Forelimb muscle (tissue), 1 donor: ENCODE data around the gene ZBTB22. TPM values are rescaled to one million over a fixed set of nuclear protein-coding genes. Genes with fewer than 3 reads are reported as not detected.
"Not testable (repeated sequence)": the region's sequence is repeated elsewhere in the genome, so short reads cannot be mapped to it uniquely, and the experiment has no call there.

Experiments used
- DNase-seq: peaks from one replicate; pipeline ENCODE4 v3.0.0-alpha.2; 2013; ENCODE audit warnings: low read depth
- polyA plus RNA-seq: library from polyadenylated mRNA; unstranded; fragments of 120-200 nt; gene quantifications from one replicate; pipeline ENCODE4 v1.2.1, GENCODE V29; 2013; ENCODE audit not compliant: insufficient read length

Gene ZBTB22
- polyA plus RNA-seq, 1 donor = 13.4 TPM

DNA sequence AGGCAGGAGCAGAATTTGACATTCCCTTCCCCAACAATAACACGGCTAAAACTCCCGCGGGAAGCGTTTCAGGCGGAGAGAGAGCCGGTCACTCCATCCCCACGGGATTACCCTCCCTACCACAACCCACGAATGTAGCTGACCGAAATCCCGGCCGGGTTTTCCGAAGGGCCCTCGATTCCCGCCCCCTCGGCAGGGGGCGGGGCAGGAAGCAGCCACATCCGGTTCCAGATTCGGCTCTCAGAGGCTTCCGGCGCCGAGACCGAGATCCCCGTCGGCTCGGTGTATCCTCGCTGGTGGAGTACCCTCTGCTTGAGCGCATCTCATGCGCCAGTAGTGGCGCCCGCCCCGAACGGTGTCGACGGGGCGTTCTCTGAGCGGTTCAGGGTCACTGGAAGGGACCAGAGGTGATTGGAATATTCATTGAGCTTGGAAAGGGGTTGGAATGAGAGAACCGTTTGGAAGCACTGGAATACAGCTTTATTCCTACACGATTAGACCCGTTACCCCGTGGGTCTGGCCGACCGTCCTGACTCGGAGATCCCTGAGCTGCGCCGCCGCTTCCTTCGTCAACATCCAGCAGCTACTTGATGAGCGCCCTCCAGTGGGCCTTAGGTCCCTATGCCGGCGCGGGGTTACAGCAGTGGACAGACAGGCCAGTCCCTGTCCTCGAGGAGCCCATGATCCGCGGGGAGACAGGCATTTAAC, 18.2 kb downstream of the ZBTB22 start:
- DNase-seq = peak; percentile 86

DNA sequence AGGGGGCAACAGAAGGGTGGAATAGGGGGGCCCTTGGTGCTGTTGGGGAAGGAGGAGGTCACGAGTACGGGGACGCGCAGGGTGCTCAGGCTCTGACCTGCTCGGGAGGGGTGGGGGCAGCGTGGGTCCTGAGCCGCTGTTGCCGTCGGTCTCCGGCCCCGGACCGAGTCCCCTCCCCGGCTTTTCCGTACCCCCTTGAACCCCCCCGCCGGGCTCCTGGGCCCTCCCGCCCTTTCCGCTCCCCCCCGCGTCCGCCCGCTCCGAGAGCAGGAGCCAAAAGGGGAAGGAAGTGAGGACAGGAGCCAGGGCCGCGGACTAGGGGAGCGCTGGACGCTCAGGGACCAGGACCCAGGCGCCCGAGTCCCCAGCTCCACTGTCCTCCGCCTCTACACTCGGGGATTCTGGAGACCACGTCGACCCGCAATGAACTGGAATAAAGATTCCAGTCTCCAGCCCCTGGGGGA, 18.7 kb downstream of the ZBTB22 start, which contains the start of gene RGL2:
TSS of gene RGL2 (minus strand) at position 170 of the 464 bp plus-strand sequence. CDS start 332 bp downstream, outside the sequence.
- DNase-seq = no peak

DNA sequence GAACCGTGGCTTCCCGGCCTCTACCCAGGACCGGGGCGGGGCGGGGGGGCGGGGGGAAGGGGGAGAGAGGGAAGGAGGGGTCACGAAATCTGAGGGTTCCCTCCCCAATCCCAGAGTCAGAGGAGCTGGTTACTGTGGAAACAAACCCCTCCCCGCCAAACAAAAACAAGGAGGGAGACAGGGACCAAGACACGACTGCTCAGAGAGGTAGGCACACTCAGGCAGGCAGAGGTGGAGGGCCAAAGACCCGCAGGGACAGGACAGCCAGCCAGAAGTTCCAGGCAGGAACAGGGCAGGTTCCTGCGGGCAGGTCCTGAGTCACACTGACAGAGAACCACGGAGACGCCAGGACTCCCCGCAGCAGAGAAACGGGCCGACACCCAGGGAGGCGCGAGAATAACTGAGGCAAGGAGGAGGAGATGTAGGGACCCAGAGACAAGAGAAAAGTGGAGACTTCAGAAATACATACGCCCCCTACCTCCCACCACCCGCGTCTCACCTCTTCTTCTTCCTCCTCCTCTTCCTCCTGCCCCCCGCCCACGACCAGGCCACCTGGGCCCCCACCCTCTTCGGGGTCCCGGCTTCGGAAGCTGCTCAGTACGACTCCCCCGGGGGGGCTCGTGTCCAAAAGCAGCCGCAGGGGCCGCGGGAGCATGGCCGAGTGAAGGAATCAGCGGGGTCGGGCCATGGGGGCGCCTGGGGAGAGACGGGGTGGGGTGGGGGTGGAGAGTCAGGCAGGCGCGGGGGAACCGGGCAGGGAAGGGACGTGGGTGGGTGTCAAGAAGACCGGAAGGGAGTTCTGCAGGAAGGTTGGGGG, 19.4 kb downstream of the ZBTB22 start:
- peak; percentile 77 for DNase-seq

DNA sequence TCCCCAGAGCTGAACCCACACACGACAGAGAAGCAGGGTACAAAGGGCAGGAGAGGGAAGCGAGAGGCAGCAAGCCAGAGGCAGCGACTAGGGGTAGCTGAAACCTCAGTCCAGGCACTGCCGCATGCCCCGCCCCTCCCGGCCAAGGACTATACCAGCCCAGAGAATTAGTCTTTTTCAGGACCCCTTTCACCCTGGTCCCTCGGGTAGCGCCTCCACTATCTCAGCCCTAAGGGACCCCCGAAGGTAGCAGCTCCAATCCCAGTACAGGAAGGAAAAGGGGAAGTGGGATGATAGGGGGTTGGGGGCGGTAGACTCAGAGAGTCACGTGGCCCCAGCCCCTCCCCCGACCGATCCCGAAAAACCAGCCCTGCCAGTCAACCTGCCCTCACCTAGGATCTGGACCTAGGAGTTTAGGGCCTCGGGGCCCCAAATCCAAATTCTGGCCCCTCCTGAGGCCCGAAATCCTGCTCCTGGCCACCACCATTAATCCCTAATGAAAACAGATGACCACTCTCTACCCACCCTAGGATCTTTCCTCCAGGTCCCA, 20.1 kb downstream of the ZBTB22 start:
- no peak for DNase-seq

DNA sequence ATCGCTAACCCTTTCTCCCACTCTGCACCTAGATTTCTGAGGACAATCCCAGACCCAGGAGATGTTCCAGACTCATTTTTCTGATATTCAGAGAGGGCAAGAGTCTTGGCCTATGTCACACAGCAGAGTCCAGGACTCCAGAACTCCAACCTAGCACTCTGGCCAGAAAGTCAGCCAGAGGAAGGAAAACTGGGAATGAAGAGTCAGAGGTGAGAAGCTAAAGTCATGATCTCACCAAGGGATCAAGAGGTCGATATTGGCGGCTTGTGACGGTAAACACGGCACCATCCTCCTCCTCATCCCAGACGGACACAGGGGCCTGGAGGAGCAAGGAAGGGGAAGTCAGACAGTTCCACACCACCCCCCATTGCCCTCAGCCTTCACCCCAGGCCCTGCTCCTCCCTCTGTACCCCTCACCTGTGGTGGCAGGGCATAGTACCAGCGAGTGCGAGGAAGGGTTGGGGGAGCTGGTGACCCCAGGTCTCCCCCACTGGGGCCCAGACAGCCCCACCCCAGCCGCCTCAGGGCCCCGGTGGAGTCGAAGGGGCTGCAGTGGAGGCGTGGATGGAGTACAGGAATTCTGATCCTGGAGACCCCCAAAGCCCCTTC, 20.6 kb downstream of the ZBTB22 start:
- no peak for DNase-seq

DNA sequence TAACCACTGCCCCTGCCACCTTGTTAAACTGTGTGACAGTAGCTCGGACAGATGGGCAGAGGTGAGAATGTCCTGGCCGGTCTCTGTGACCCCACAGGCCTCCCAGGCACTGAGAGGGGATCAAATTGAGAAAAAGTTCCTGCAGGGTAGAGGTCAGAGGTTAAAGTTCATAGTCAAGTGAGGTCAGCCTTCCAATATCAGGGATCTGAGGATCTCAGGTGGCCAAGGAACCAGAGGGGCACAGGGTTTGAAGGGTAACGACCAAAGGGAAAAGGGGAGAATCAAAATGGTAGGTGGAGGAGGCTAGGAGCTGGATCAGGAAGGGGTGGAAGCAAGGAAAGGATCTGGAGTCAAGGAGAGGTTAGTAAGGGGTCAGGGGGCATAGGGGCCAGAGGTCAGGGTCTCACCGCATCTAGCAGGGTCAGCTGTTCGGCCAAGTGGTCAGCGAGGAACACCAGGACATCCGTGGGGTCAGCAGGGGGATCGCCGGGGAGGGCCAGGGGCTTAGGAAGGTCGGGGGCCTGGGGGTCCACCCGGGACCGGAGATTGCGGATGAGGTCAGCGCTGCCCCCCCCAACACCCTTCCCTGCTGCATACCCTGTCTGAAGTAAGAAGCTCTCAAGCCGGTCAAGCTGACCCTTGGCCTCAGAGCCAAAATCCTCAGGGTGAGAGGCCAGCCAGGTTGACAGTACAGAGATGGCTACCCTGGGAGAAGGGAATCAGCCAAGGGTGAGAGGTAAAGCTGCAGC, 21.7 kb downstream of the ZBTB22 start:
- no peak for DNase-seq

DNA sequence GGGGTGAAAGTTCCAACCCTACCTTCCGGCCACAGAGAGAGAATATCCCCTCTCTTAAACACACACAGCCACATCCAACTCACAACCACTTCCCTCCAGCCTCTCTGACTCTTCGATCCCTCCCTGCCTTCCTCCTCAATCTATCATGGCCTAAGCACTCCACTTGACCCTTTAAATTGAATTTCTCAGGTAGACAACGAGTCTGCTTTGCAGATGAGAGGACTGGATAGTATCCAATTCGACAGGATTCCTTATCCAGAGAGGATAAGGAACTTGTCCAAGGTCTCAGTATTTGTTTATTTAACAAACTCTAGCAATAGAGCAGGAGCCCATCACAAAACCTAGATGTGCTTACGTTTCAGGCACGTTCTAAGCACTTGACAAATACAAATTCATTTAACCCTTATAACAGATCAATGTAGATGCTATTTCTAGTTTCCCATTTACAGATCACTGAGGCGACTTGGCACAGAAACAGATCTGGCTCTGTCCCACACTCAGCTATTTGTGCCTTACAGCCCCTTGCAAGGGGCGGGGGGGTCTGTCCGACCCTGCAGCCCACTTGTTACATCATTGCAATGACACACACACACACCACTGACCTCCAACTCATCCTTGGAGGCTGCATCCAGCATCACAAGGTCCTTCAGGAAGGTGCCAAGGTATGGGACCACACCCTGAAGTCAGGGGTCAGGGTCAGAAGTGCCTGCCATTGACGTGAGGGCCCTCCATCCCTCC, 23.3 kb downstream of the ZBTB22 start:
- DNase-seq = no peak

DNA sequence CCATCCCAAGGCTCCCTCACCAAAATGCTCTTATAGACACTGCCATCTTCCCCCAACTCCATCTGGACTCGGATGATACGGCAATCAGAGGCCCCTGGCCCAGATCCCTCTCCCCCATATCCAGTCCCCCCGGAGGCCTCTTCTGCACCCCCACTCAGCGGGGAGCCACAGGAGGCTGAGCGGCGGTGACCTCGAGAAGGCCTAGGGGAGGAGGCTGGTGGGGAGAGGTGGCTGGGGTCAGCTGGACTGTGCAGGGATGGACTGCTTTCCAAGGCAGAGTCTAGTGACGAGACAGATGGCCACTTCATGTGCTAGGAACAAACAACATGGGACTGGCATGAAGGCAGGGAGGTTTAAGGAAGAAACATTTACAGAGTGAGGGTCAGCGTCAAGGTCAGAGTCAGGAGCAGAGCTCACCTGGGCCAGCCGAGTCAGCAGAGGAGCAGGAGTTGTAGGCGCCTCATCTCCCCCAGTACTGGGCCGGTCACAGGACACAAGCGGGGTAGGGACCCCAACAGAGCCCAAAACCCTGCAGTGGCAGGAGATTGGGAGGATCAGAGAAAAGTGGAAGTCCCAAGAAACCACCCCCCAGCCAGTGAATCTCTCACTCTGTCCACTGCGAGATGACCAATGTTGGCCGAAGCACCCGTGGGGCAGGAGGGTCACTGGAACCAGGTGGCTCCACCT, 24.4 kb downstream of the ZBTB22 start:
- DNase-seq = no peak

DNA sequence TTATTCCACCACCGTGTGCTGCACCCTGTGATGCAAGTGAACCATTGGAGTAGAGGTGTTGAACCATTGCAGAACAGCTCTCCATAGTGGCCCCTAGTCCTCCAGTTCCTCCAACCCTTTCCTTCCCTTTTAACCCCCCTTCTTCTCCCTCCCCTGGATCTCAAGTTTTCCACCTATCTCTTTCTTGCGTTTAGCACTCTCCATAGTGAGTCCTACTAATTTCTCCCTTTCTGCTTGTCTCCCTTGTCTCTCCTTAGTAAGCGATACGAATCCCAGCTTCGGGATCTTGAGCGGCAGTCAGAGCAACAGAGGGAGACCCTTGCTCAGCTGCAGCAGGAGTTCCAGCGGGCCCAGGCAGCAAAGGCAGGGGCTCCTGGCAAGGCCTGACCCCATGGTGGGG, 27.1 kb downstream of the ZBTB22 start:
- DNase-seq = no peak

DNA sequence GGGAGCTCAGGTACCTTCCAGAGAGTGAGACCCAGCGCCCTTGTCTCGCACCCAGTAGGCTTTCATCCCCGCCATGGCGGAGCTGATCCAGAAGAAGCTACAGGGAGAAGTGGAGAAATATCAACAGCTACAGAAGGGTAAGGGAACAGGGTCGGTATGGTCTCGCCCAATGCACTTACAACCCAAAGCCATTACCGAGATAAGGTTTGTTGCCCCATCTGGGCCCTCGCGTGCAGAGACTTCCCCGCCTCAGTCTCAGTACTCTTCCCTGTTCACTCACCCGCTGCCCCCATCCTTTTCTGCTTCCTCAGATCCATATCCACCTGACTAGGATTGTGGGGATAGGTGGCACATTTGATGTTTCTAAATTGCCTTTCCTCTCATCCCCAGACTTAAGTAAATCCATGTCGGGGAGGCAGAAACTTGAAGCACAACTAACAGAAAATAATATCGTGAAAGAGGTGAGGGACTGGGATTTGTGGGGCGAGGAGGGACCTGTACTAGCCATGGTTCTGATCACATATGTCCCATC, 27.7 kb downstream of the ZBTB22 start:
- DNase-seq = no peak

DNA sequence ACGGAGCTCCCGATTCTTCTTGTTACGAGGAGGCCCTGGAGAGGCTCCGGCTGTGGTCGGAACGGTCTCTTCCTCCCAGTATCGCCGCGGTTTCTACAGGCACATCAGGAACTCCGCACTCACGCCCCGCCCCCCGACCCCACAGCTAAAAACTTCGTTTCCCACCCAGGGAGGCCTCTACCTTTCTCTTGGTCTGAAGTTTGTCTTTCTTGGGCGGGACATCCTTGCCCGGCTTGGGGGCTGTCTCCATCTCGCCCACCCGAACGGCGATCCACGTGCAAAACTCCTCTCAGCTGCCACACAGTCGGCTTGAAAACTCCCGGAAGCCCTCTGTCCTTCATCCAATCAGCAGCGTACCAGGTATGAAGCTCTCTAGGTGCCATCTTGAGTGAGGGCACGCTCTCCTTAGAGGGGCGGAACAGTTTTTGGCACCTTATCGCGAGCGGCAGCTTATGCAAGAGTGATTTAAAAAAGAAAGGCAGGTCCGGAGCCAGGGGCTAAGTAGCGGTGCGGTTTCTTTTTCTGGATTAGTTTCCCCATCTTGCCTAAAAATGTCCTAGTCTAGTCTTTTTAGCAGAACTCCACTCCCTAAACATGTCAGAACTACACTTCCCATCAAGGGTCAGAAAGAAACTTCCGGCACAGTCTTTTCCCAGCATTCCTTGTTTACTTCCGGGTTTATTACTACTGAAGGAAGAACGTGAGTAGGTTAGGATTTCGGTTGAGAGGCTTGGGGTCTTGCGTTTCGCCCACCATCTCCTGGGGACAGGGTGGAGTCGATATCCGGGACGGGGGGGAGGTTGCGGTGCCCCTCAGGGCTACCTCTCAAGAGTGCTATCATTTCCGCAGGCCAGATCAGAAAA, 28.4 kb downstream of the ZBTB22 start, which contains the start of the genes PFDN6 and WDR46:
TSS of gene PFDN6 (plus strand) at position 681 of the 863 bp plus-strand sequence. CDS start 256 bp downstream, outside the sequence.
TSS of gene WDR46 (minus strand) at position 319 of the 863 bp plus-strand sequence. CDS start at position 250, 69 bp downstream.
- peak; percentile 95 for DNase-seq

DNA sequence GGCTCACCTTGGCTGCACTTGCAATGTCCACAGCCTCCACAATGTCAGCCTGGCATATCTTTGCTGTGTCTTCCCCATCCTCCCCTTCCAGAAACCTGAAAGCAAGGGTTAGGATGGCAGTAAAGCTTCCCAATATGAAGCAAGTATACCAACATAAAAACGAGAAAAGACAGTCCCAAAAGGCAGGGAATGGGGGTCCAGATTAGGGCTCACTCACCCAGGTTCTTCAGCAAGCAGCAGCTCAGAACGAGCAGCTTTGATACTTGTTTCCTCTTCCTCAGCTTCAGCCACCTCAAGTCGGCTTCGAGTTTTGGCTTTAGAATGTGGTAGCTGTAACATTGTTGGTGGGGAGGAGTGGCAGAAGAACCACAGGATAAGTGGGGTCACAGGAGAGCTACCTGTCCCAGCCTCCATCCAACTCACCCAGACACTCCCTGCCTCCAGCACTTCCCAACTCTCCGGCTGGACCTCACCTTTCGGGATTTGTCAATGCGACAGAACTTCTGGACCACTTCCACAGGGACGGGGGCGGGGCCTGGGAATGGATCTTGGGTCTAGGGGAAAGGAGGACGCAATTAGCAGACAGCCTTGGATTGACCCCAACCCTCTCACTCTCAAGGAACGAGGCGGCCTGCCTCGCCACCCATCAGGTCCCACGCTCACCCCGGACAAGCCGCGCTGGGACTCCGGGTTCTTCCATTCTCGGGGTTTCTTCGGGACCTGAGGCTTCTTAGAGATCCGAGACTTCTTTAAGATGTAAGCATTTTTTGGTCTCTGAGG, 29.2 kb downstream of the ZBTB22 start:
- no peak for DNase-seq

DNA sequence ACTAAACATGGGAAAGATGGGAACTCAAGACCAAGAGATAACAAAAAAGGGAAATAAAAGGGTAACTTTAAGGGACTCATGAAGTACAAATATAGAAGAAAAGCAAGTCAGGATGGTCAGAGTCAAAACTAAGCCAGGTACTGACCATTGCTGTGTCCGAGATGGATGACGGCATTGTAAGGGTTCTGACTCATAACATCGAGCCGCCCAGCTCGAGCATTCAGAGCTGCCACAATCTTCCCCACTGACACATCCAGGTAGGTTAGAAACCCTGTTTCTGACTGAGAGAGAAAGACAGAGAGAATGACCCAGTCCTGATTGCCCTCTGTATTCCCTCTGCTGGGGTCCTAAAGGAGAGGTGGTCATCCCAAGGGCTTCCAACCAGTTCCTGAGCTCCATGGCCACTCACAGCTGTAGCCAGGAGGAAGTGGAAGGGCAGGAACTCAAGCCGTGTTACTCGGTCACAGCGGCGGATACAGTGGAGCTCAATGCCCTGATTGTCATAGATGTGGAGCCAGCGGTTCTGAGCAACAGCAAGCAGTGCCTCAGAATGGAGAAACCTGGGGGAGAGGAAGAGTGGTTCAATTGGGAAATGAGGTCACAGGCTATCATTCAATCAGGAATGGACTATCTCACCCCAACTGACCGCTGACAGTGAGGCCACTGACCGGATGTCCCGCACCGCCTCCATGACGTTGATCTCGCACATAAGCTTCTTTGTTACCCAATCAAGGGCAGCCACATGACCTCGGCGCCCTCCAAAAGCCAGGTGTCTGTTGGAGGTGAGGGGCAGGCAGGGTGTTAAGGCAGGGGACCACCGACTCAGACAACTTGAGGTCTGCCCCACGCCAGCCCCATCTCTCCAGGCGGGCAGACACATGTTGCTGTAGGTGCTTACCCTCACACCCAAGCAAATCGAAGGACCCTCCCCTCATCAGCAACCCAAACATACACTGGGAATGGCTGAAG, 30.3 kb downstream of the ZBTB22 start:
- no peak for DNase-seq

DNA sequence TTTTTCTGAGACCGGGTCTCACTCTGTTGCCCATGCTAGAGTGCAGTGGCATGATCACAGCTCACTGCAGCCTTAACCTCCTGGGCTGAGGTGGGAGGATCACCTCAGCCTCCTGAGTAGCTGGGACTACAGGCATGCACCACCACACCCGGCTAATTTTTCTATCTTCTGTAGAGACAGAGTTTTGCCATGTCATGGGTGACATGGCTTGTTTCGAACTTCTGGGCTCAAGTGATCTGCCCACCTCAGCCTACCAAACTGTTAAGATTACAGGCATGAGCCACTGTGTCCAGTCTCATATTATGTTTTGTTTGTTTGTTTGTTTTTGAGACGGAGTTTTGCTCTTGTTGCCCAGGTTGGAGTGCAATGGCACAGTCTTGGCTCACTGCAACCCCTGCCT, 32.3 kb downstream of the ZBTB22 start:
- DNase-seq = not testable (repeated sequence)

DNA sequence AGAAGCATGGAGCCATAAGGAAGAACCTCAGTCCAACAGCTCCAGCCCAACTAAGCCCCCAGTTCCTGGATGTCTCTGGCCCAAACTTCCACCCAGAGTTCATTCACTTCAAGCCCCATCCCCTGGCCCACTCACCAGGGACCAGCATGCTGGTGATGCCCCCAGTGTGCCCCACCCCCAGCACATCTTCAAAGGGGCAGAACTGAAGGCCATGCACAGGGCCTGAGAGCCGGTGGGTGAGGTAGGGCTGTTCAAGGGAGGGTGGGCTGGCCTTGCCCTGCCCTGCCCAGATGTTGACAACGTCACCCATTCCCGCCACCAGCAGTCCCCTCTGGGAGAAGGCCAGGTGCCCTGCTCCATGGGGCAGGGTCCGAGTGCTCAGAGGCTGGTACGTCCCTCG, 37.0 kb downstream of the ZBTB22 start:
- no peak for DNase-seq

DNA sequence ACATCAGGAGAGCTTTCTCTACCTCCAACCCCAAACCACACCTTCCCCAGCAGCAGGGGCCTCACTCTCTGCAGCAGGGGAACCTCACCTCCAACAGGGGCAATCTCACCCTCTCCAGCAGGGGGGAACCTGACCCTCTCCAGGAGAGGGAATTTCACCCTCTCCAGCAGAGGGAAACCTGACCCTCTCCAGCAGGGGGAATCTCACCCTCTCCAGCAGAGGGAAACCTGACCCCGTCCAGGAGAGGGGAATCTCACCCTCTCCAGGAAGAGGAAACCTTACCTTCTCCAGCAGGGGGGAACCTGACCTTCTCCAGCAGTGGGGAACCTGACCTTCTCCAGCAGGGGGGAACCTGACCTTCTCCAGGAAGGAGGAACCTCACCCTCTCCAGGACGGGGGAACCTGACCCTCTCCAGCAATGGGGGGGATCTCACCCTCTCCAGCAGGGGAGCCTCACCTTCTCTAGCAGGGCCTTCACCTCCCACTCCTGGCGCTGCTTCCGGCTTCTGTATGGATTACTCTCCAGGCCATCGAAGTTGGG, 37.5 kb downstream of the ZBTB22 start:
- no peak for DNase-seq
